ENCODE measurements around the gene FPR2. TPM values are rescaled to one million over a fixed set of nuclear protein-coding genes. Genes with fewer than 3 reads are reported as not detected.

Gene FPR2
- total RNA-seq, 1 donor from 2014 or later, result not detected

- no peak for DNase-seq (ENCODE audit: low read depth, low spot score)
Measured at GRCh38 chr19:51781999-51782398, 21.0 kb downstream of the FPR2 start.

DNA sequence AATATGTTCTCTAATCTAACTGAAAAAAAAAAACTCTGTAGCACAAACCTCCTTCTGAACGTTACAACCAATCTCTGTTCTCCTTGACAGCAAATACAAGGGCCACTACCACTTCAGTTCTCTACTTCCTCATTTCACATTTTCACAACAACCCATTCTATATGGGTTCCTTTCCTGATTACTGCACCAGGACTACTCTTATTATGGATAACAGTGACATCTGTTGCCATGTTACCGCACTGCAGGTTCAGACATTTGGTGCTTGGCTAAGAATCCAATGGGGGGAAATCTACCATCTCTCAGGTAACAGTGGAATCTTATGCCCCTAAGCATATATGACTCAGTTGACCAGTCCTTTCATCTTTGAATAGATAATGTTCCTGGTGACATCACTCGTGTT lies 22.4 kb downstream of the FPR2 start:
- DNase-seq (ENCODE audit: low read depth, low spot score), result no peak

DNA sequence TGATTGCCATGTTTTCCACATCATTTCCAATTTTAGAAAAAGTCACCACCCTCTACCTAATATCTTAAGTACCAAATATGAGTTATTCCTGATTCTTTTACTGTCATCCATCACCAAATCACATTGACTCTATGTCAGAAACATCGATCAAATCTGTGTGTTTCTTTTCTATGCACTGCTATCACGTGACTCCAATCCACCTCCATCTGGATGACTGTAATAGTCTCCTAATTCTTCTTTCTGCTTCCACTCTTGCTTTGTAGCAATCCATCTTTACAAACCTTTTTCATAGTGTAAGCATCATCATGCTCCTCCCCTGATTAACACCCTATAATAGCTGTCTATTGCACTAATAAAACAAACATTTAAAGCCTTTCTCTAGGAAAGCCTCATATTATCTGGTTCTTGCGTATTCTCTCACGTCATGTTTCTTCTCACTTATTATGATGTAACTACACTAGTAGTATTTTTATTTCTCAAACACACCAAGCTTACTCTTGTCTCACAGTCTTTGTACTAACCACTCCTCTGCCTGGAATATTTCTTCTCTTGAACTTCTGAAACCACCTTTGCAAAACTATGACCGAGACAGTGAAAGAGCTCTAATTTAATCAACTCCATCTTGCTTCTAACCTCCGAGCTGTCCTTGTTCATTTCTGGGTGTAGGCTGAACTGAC lies 23.3 kb downstream of the FPR2 start:
- DNase-seq (ENCODE audit: low read depth, low spot score), result no peak

DNA sequence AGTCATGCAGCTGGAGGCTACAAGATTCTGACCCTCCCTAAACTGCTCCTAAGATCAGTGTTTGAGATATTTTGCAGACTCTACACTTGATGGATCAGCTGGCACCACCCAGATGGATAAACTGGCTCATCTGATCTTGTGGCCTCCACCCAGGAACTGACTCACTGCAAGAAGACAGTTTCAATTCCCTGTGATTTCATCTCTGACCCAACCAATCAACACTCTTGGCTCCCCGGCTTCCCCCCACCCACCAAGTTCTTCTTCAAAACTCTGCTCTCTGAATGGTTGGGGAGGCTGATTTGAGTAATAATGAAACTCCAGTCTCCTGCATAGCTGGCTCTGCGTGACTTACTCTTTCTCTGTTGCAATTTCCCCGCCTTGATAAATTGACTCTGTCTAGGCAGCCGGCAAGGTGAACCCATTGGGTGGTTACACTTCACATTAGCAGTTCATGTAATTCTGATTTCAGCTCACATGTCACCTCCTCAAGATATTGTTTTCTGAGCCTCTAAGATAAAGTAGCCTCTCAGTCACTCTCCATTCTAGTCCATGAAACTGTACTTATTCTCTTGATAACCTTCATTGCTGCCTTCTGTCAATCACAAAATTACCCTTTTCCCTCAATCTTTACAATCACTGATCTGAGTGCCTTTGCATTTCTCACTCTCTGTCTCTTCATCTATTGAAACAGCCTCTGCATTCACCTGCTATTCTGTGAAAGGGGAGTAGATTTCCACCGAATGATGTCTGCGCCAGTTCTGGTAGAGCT lies 24.1 kb downstream of the FPR2 start:
- DNase-seq (ENCODE audit: low read depth, low spot score), result no peak

DNA sequence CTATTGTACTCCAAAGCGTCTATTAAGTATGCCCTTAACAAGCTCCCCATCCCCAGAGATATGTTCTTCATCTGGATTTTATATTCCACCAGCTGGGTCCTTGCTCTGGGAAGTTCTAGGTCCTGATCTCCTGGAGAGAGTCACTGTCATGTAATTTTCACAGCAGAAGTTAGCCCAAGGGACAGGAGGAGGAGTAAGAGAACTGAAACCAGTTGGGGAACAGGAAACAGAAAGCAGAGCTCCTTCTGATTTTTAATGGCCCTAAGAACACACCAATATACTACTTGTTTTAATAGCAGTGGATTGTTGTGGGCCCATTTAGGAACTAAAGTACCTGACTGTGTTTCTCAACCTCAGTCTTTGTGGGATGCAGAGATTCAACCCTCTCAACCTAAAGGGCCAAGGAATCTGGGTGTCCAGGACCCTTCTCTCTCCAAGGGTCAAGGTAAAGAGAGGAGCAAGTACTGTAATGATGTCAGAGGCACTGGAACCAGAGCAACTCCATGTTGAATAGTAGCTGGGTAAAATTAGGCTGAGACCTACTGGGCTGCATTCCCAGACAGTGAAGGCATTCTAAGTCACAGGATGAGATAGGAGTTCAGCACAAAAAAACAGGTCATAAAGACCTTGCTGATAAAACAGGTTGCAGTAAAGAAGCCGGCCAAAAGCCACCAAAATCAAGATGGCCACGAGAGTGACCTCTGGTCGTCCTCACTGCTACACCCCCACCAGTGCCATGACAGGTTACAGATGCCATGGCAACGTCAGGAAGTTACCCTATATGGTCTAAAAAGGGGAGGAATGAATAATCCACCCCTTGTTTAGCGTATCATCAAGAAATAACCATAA lies 25.9 kb downstream of the FPR2 start:
- DNase-seq (ENCODE audit: low read depth, low spot score), result no peak

GRCh38 chr19:51788029-51788428 lies 27.0 kb downstream of the FPR2 start:
- no peak for DNase-seq (ENCODE audit: low read depth, low spot score)

- no peak for DNase-seq (ENCODE audit: low read depth, low spot score)
Measured at GRCh38 chr19:51789061-51789795, 28.2 kb downstream of the FPR2 start.

- no peak for DNase-seq (ENCODE audit: low read depth, low spot score)
Measured at GRCh38 chr19:51792932-51793331, 32.0 kb downstream of the FPR2 start.

DNA sequence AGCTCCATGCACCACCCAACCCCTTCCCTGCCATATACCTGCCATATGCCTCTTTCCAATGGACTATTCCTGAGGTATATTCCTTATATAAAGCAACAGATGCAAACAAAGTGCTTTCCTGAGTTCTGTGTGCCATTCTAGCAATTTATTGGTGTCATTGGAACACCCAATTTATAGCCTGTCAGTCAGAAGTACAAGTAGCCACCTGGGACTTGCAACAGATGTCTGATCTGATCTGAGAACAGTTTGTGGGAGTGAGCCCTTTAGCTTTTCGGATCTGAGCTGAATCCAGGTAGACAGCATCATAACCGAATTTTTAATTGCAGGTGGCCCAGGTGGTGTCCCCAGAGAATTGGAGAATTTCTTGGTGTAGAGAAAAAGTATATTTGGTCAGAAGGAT lies 33.0 kb downstream of the FPR2 start:
- DNase-seq (ENCODE audit: low read depth, low spot score), result no peak

DNA sequence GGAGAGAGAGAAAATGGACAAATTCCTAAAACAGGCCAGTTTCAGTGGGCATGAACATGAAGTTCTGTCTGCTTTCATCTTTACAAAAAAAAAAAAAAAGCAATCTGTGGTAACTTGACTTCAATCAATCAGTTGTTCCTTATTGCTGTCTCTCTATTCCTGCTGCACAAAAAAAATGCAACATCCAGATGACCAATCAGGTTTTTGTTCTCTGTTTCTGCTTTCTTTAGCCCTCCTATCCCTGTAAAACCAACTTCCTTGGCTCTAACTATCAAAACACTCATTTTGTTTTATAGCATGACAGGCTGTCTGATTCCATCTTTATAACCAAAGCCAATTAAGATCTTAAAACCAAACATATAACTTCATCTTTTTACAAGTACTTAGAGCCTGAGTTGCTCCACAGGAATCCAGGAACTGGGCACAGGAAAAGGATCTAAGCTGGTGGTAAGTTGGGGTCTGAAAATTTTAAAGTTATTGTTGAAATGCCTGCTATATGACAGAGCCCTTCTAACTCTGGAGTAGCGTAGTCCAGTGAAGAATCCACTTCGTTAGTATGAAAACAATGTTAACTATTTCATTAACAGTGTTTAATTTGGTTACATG lies 34.0 kb downstream of the FPR2 start, which contains the start of gene FPR3:
FPR3 (plus strand) TSS at position 273 of the 606 bp plus-strand sequence. CDS start 28,592 bp downstream, outside the sequence.
- DNase-seq (ENCODE audit: low read depth, low spot score), result no peak

DNA sequence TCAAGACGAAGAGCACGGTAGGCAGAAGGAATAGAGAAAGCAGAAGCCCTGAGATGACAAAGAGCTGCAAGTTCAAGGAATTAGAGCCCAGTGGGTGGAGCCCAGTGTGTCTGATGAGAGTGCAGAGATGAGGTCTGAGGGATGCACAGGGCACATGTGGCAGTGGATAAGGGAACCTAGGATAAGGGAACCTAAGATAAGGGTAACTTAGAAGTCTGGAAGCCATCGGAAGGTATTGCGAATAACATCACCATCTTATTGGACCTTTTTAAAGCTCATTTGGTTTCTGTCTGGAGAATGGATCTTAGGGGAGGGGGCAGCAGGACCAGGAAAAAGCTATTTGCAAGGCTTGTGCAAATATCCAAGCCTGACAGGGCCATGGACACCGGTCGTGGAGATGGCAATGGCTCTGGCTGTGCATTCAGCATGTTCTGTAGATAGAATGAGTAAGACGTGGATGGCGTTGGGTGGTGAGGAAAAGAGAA lies 35.3 kb downstream of the FPR2 start:
- DNase-seq (ENCODE audit: low read depth, low spot score), result no peak

GRCh38 chr19:51797480-51797879 lies 36.5 kb downstream of the FPR2 start:
- DNase-seq (ENCODE audit: low read depth, low spot score), result no peak

- no peak for DNase-seq (ENCODE audit: low read depth, low spot score)
Measured at GRCh38 chr19:51798062-51798461, 37.1 kb downstream of the FPR2 start.

GRCh38 chr19:51799034-51799773 lies 38.2 kb downstream of the FPR2 start:
- peak; percentile 98 for DNase-seq (ENCODE audit: low read depth, low spot score)

DNA sequence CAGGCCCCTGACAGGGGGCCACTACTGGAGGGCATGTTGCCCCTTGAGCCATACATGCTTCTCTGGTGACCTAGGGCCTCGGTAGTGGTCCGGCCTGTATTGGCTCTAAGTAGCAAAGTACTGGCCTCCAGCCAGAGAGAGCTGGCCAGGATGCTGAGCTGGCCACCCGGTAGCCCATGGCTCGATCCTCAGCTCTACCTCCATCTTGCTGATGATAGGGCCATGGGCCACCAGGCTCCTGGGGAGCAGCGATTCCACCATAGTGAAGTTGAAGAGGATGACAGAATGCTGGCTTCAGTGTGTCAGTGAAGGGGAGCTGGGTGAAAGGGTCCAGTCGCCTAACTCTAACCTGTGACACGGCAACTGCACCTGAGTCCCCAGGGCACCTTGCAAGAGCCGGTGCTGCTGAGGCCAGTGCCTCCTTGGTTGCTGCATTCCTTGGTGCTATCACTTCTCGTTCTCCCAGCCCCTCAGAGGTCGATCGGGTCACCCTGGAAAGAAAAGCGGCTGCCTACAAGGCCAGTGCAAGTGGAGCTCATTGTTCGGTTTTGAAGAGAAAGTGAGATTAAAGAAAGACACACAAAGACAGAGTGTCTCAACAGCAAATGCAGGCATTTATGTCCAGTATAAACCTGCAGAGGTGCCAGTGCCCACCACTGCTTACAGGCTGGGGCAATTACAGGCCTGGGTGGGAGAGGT lies 38.9 kb downstream of the FPR2 start:
- peak; percentile 24 for DNase-seq (ENCODE audit: low read depth, low spot score)

DNA sequence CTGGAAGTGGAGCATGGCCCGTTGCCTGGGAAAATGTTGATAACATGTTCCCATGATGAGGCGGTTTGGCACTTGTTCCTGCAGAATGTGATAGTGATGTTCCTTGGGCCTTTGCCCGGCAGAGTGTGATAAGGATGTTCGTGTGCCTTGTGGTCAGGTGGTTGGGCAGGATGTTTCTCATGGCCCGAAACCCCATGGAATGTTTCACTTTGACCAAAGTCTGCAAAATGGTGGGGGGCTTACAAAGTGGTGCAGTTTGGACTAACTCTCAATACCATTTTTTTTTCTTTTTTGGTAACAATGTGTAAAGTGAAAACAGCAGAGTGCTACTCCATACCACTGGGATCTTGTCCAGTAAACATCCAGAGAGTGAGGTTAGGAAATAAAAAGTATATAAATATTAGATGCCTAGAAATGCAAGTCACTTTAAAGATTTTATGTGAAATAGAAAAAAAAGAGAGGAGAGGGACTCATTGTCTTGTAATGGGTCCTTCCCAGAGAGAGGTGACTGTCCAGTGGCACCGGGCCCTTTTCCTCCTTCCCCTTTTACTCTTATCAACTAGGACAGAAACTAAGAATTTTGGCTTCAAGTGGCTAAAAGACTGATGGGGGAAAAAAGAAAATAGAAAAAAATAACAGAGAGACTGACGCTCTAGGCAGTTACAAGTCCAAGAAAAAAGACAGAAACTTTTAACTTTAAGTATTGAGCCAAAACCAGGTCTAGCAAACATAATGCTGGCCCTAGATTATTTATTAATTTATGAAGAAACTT lies 39.7 kb downstream of the FPR2 start:
- DNase-seq (ENCODE audit: low read depth, low spot score), result peak; percentile 61

GRCh38 chr19:51802775-51803174 lies 41.8 kb downstream of the FPR2 start:
- no peak for DNase-seq (ENCODE audit: low read depth, low spot score)

DNA sequence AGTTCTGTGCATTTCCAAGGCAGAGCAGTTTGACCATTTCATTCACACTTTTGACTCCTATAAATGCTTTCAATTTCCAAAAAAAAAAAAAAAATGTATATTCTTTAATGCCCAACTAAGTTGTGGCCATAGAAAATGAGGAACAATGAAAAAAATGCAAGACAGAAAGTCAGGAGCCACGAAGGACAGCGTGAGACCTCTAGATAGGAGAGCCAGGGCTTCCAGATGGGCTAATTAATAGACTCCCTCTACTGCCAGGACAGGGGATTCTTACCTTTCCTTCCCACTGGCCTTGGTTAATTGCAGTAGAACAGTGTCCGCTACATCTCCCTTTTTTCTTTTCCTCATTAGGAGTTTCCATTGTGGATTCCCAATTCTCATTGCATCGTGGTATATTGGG lies 42.5 kb downstream of the FPR2 start:
- DNase-seq (ENCODE audit: low read depth, low spot score), result no peak

GRCh38 chr19:51803967-51804366 lies 43.0 kb downstream of the FPR2 start:
- no peak for DNase-seq (ENCODE audit: low read depth, low spot score)
